Activated T-helper 1 cell treated with anti-CD3 and anti-CD28 coated beads, Interleukin-2, amount 50 U/mL, for 16 hours (primary cell): ENCODE measurements around the gene CRY2.
A peak's percentile ranks its signal among the peaks of the same experiment; 100 is the strongest.

Source experiments
- DNase-seq, 2 donors: peaks; one replicate each; pipeline ENCODE4 v3.0.0-alpha.2; 2020; ENCODE audit warnings: low read depth in 1 of 2, low spot score in 1 of 2

Gene CRY2

DNA sequence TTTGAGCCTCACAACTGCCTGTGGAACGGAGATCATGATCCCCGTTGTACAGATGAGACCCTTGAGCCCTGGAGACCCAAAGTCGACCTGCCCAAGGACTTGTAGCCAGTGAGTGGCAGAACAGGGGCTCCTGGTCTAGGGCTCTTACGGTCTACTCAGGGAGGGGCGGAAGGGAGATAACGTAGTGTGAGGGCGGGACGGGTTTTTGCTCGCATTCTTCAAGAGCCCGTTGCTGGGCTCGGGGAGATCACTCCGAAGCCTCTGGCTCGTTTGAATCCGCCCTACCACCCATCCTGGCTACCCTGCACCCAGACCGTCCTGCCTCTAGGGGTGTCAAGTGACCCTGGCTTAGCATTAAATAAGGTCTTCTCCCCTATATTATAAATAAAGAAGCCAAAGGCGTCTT, 639 bp downstream of the CRY2 start:
- peak in 1 of 2 donors; percentile 5 for DNase-seq

- DNase-seq: no peak
Measured at GRCh38 chr11:45848654-45849081, 1.4 kb downstream of the CRY2 start.

DNA sequence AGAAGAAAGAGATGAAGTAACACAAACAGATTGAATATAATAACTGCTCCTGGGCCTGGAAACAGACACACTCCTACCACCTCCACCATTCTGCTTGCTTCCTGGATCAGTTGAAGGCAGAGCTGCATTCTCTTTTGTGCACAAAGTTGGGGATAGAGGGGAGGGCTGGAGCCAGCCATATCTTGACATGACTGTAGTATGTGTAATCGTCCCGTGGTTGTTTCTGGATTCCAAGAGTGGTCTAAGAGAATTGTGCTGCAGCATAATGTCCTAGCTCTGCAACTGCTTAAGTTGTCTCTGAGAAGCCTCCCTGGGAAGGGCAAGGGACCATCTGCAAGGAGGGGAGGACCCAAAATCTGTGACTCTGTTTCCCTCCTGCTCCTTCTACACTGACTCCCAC, 3.2 kb downstream of the CRY2 start:
- DNase-seq: no peak

GRCh38 chr11:45851228-45851627, 4.0 kb downstream of the CRY2 start:
- DNase-seq: no peak

GRCh38 chr11:45852018-45852711, 4.9 kb downstream of the CRY2 start:
- no peak for DNase-seq

- DNase-seq: no peak
Measured at GRCh38 chr11:45852712-45853101, 5.4 kb downstream of the CRY2 start.

GRCh38 chr11:45853332-45854219, 6.3 kb downstream of the CRY2 start:
- DNase-seq: no peak

GRCh38 chr11:45855308-45855707, 8.0 kb downstream of the CRY2 start:
- no peak for DNase-seq

DNA sequence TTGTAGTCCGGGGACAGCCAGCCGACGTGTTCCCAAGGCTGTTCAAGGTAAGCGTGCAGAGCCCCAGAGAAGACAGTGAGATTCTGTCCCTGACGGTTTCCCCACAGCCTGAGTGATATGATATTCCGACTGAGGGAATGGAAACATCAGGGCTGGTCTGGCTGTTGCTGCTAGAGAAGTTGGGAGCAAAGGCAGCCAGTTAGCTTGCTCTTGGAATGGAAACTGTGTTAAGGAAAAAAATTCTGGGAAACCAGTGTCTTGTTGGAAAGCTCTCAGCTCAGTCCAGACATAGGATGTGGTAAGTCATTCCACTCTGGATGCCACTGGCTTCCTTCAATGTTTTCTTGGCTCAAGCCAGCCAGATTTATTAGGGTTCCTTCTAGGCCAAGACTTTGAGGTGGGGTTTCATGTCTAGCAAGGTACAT, 8.8 kb downstream of the CRY2 start:
- no peak for DNase-seq

GRCh38 chr11:45857961-45858474, 10.7 kb downstream of the CRY2 start:
- no peak for DNase-seq

DNA sequence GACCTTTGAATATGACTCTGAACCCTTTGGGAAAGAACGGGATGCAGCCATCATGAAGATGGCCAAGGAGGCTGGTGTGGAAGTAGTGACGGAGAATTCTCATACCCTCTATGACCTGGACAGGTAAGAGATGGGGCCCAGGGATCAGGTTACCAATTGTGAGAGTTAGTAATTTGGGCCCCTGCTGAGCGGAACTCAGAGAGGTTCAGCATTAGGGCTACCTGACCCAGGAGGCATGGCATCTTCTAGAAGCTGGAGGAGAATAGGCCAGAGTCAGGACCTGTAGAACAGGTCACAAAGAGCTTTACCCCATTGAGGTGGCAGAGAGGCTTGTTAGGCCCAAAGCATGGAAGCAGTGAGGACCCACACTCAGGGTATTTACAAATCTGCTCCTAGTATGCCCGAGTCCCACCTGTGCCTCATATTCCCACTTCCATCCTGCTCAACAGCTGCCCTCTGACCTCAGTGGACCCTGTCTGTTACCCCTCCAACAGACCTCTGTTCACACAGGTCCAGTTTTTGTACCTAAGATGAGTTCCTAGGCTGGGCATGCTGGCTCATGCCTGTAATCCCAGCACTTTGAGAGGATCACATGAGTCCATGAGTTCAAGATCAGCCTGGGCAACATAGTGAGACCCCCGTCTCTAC, 11.6 kb downstream of the CRY2 start:
- DNase-seq: no peak

- DNase-seq: no peak
Measured at GRCh38 chr11:45859661-45860140, 12.4 kb downstream of the CRY2 start.

GRCh38 chr11:45860348-45860747, 13.1 kb downstream of the CRY2 start:
- DNase-seq: no peak

GRCh38 chr11:45860764-45861510, 13.7 kb downstream of the CRY2 start:
- no peak for DNase-seq

GRCh38 chr11:45864041-45864440, 16.8 kb downstream of the CRY2 start:
- DNase-seq: no peak

GRCh38 chr11:45869551-45869950, 22.3 kb downstream of the CRY2 start:
- DNase-seq: no peak

DNA sequence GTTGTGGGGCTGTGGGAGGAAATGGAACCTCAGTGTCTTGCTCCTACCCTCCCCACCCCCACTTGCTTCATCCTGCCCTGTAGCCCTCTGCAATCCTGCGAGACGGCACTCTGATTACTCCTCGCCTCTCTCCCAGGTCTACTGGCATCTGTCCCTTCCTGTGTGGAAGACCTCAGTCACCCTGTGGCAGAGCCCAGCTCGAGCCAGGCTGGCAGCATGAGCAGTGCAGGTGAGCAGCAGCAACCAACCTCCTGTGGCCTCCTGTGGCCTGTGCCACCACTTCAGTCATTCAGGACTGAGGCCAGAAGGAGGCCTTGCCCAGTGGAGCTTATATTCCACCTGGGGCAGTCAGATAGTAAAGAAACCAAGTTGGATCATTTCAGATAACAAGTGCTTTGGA, 23.4 kb downstream of the CRY2 start:
- no peak for DNase-seq

- no peak for DNase-seq
Measured at GRCh38 chr11:45871638-45872037, 24.4 kb downstream of the CRY2 start.

DNA sequence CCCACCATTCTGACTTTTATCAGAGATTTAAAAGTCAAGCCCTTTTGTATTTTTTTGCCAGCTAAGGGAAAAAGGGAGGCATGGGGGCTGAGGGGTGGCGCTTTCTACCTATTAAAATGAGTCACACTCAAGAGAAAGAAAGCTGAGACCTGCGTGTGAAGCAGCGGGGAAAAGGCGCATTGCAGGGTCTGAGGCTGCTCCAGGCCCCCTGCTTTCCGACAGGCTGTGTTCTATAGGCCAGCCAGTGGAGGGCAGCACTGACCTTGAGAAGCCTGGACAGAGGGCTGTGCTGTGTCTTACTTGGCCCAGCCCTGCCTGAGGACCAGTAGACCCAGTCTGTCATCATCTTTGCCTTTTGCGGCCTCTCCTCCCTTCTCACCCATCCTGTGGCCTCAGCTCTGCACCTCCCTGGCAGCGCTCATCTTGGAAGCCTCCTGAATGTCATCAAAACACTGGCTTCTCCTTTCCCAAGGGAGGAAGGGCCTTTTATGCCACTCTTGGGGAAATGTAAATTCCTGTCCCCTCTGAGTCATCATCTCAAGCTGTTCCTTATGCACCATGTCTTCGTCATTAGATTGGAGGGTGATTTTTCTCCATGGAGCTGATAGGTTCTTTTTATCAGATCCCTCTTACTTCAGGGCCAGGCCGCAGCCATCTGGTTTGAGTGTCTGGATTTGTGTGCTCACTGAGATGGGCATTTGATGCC, 25.5 kb downstream of the CRY2 start:
- no peak for DNase-seq

DNA sequence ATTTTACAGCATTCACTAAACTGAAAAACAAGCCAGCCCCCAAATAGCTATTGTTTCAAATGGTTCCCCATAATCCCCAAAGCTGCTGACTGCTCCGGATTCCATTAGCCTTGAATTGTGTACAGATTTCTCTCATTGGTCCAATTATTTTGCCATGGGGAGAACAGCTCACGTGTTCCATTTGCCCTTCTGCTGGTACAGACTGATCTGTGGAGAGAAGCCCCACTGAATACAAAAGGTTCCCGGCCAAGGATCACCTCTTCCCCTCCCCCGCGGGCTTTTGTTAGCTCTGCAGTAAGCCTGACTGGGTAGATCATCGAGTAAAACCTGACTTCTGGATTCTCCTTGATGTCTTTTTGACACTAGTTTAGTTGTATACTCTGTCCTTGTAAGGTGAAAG, 29.1 kb downstream of the CRY2 start:
- no peak for DNase-seq
